HG03378 (cell line): ENCODE data around the gene KIF26A.
"Not testable (repeated sequence)": the region's sequence is repeated elsewhere in the genome, so short reads cannot be mapped to it uniquely, and the experiment has no call there.

Source experiments
- ATAC-seq: cut with Tn5 transposase; IDR thresholded peaks from one replicate; pipeline ENCODE4 v1.9.1; 2021; ENCODE audit warnings: mild to moderate bottlenecking, moderate library complexity; ENCODE audit not compliant: unreplicated experiment

Gene KIF26A

GRCh38 chr14:104142946-104143470, 4.6 kb downstream of the KIF26A start:
- ATAC-seq, result no peak

- ATAC-seq, result no peak
Measured at GRCh38 chr14:104143521-104144452, 5.4 kb downstream of the KIF26A start.

- ATAC-seq, result no peak
Measured at GRCh38 chr14:104144453-104144790, 6.0 kb downstream of the KIF26A start.

GRCh38 chr14:104144911-104145825, 6.8 kb downstream of the KIF26A start:
- no peak for ATAC-seq

- no peak for ATAC-seq
Measured at GRCh38 chr14:104145826-104146601, 7.6 kb downstream of the KIF26A start.

- ATAC-seq, result no peak
Measured at GRCh38 chr14:104146651-104147345, 8.4 kb downstream of the KIF26A start.

- no peak for ATAC-seq
Measured at GRCh38 chr14:104147346-104148125, 9.1 kb downstream of the KIF26A start.

GRCh38 chr14:104148433-104149277, 10.3 kb downstream of the KIF26A start:
- ATAC-seq, result no peak

GRCh38 chr14:104149278-104149595, 10.8 kb downstream of the KIF26A start:
- no peak for ATAC-seq

GRCh38 chr14:104149617-104150135, 11.3 kb downstream of the KIF26A start:
- ATAC-seq, result no peak

GRCh38 chr14:104150136-104151025, 12.0 kb downstream of the KIF26A start:
- ATAC-seq, result no peak

GRCh38 chr14:104151026-104151381, 12.6 kb downstream of the KIF26A start:
- no peak for ATAC-seq

- no peak for ATAC-seq
Measured at GRCh38 chr14:104151566-104152245, 13.3 kb downstream of the KIF26A start.

GRCh38 chr14:104152246-104152575, 13.8 kb downstream of the KIF26A start:
- no peak for ATAC-seq

GRCh38 chr14:104152686-104153393, 14.5 kb downstream of the KIF26A start:
- no peak for ATAC-seq

GRCh38 chr14:104153394-104153755, 15.0 kb downstream of the KIF26A start:
- ATAC-seq, result not testable (repeated sequence)
